Panc1 (cell line): ENCODE data around the gene KRT27. TPM values are rescaled to one million over a fixed set of nuclear protein-coding genes. Genes with fewer than 3 reads are reported as not detected.

Experiments
- ATAC-seq: fragments of 200-7000 bp; cut with Tn5 transposase; 2 replicates; pipeline ENCODE4 v1.9.1; 2020; ENCODE audit warnings: mild to moderate bottlenecking, moderate library complexity
- BruUV-seq: library from RNA; stranded (reverse); fragments of 400-500 nt; replicated peaks from 2 replicates; lab custom pipeline; 2021; lab: Mats Ljungman, UMichigan
- CTCF ChIA-PET: fragments of 300-600 bp; sonication (Branson Sonifier 250); formaldehyde crosslinking; loops from one replicate; lab custom pipeline; 2022; ENCODE audit warnings: antibody characterized with exemption; lab: Charles Lee
- POLR2A ChIA-PET: fragments of 300-600 bp; sonication (Branson Sonifier 250); formaldehyde crosslinking; loops from one replicate; lab custom pipeline; 2022; ENCODE audit warnings: antibody characterized with exemption; lab: Charles Lee
- DNase-seq: peaks from one replicate; pipeline ENCODE4 v3.0.0-alpha.2; 2010; ENCODE audit warnings: low read depth, low spot score
- H3K27ac ChIP-seq: 2 replicates; pipeline ENCODE4 v1.5.1; 2011; ENCODE audit warnings: mild to moderate bottlenecking, low read length, inconsistent platforms
- H3K27me3 ChIP-seq: fragments of 200-500 bp; sonication (Bioruptor generic); 2 replicates; pipeline ENCODE4 v1.6.0; 2014; ENCODE audit warnings: low read length, inconsistent platforms; ENCODE audit not compliant: control insufficient read depth, insufficient read depth
- H3K36me3 ChIP-seq: fragments of 200-500 bp; sonication (Bioruptor generic); 2 replicates; pipeline ENCODE4 v1.5.1; 2014; ENCODE audit warnings: inconsistent platforms, mild to moderate bottlenecking, low read length, moderate library complexity; ENCODE audit not compliant: control insufficient read depth, insufficient read depth
- H3K4me1 ChIP-seq: 2 replicates; pipeline ENCODE4 v1.5.1; 2011; ENCODE audit warnings: inconsistent platforms, mild to moderate bottlenecking, low read length, moderate library complexity; ENCODE audit not compliant: control insufficient read depth, insufficient read depth
- H3K4me3 ChIP-seq, 2 experiments: 2 replicates each; pipeline ENCODE4 v1.5.1; 2011 to 2012; ENCODE audit warnings: low read depth in 2 of 2, low read length in 2 of 2, mild to moderate bottlenecking in 2 of 2, inconsistent platforms in 1 of 2, moderate library complexity in 1 of 2
- H3K9me3 ChIP-seq: fragments of 200-500 bp; sonication (Bioruptor generic); 2 replicates; pipeline ENCODE4 v1.5.1; 2014; ENCODE audit warnings: low read depth, mild to moderate bottlenecking, inconsistent platforms, low read length, moderate library complexity; ENCODE audit not compliant: control insufficient read depth, insufficient read depth
- POLR2AphosphoS5 ChIP-seq: IDR thresholded peaks from 2 replicates; pipeline ENCODE4 v1.6.1; 2012; ENCODE audit warnings: mild to moderate bottlenecking, low read depth, low read length, moderate library complexity
- SIN3A ChIP-seq: IDR thresholded peaks from 2 replicates; pipeline ENCODE4 v1.6.1; 2012; ENCODE audit warnings: low read depth, mild to moderate bottlenecking, low read length, moderate library complexity, borderline replicate concordance; ENCODE audit not compliant: insufficient read depth
- TCF7L2 ChIP-seq: IDR thresholded peaks from 2 replicates; pipeline ENCODE4 v1.6.1; 2011; ENCODE audit warnings: mild to moderate bottlenecking, low read depth, low read length, inconsistent platforms
- in situ Hi-C: cut with HindIII; loops from 2 replicates; pipeline ENCODE4 v1.10.0; 2016; ENCODE audit warnings: low sequenced_read_pairs, low pct_unique_long_range_greater_than_20kb
- intact Hi-C: fragments of 100-400 bp; cut with micrococcal nuclease; formaldehyde crosslinking; loops from one replicate; pipeline ENCODE4 v1.10.0; 2022; ENCODE audit not compliant: unreplicated experiment
- total RNA-seq: library from RNA; stranded (reverse); gene quantifications from one replicate; pipeline ENCODE4 v1.2.1, GENCODE V29; 2021; ENCODE audit not compliant: unreplicated experiment
- TF ChIP-seq, protein P1 (sequence below), 2 experiments: IDR thresholded peaks; 2 replicates each; pipeline ENCODE4 v1.6.1; 2011 to 2012; ENCODE audit warnings: low read depth in 2 of 2, control low read depth in 1 of 2, low read length in 1 of 2, mild to moderate bottlenecking in 1 of 2, moderate library complexity in 1 of 2; ENCODE audit not compliant: insufficient read depth in 1 of 2
- TF ChIP-seq, protein P2 (sequence below): fragments of 450-650 bp; IDR thresholded peaks from 2 replicates; pipeline ENCODE4 v1.5.1; 2017; ENCODE audit warnings: mild to moderate bottlenecking

KRT27 gene
- total RNA-seq, 1 experiment from 2014 or later: not detected

DNA sequence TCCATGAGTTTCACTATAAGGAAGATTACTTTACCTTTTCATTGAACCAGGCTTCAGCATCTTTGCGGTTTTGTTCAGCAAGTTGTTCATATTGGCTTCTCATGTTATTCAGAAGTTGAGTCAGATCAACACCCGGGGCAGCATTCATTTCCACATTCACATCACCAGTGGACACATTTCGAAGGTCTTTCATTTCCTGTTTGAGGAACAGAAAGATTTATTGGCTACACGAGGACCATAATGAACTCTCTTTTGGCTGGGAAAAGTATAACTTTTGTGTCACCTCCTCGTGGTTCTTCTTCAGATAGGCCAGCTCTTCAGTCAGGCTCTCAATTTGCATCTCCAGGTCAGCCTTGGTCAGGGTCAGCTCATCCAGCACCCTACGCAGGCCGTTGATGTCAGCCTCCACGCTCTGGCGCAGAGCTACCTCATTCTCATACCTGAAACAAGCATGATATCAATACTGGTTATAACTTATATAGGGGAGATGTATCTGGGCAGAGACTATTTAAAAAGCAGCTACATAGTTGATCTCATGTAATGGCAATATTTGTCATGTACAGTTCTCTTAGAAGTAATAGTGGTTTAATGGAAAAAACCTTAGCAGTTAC, 38.0 kb upstream of the KRT27 start:
- H3K9me3 ChIP-seq: no peaks in the 10 kb centered on the region
- H3K4me3 ChIP-seq: peak overlapping the region in 1 of 2 experiments; percentile 90; a peak in 2 of 4 replicates
- H3K27me3 ChIP-seq: no peaks in the 10 kb centered on the region
- intact Hi-C loops (no loop called here), in situ Hi-C loops (no loop called here)
- ATAC-seq (no peak), DNase-seq (no peak)
- peaks cover 8% of the 10 kb centered on the region; the same call in 1 of the 2 replicates for H3K36me3 ChIP-seq
- ChIA-PET CTCF (no interaction called here), POLR2A (no interaction called here)
- H3K27ac ChIP-seq: peak overlapping the region; percentile 99
- no TSS peak for BruUV-seq
- TF ChIP-seq, protein P1, sequence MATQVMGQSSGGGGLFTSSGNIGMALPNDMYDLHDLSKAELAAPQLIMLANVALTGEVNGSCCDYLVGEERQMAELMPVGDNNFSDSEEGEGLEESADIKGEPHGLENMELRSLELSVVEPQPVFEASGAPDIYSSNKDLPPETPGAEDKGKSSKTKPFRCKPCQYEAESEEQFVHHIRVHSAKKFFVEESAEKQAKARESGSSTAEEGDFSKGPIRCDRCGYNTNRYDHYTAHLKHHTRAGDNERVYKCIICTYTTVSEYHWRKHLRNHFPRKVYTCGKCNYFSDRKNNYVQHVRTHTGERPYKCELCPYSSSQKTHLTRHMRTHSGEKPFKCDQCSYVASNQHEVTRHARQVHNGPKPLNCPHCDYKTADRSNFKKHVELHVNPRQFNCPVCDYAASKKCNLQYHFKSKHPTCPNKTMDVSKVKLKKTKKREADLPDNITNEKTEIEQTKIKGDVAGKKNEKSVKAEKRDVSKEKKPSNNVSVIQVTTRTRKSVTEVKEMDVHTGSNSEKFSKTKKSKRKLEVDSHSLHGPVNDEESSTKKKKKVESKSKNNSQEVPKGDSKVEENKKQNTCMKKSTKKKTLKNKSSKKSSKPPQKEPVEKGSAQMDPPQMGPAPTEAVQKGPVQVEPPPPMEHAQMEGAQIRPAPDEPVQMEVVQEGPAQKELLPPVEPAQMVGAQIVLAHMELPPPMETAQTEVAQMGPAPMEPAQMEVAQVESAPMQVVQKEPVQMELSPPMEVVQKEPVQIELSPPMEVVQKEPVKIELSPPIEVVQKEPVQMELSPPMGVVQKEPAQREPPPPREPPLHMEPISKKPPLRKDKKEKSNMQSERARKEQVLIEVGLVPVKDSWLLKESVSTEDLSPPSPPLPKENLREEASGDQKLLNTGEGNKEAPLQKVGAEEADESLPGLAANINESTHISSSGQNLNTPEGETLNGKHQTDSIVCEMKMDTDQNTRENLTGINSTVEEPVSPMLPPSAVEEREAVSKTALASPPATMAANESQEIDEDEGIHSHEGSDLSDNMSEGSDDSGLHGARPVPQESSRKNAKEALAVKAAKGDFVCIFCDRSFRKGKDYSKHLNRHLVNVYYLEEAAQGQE (IDR thresholded peaks at IDR 0.05; ENCODE audit: insufficient read depth in 1 of 2, low read depth in 2 of 2, low read length in 1 of 2): no peak
- TF ChIP-seq SIN3A: no peak
- TF ChIP-seq TCF7L2: no peak
- no peak for TF ChIP-seq POLR2AphosphoS5
- TF ChIP-seq, protein P2, sequence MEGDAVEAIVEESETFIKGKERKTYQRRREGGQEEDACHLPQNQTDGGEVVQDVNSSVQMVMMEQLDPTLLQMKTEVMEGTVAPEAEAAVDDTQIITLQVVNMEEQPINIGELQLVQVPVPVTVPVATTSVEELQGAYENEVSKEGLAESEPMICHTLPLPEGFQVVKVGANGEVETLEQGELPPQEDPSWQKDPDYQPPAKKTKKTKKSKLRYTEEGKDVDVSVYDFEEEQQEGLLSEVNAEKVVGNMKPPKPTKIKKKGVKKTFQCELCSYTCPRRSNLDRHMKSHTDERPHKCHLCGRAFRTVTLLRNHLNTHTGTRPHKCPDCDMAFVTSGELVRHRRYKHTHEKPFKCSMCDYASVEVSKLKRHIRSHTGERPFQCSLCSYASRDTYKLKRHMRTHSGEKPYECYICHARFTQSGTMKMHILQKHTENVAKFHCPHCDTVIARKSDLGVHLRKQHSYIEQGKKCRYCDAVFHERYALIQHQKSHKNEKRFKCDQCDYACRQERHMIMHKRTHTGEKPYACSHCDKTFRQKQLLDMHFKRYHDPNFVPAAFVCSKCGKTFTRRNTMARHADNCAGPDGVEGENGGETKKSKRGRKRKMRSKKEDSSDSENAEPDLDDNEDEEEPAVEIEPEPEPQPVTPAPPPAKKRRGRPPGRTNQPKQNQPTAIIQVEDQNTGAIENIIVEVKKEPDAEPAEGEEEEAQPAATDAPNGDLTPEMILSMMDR: no peak
- H3K4me1 ChIP-seq: peaks cover 16% of the 10 kb centered on the region; the same call in 1 of the 2 replicates

DNA sequence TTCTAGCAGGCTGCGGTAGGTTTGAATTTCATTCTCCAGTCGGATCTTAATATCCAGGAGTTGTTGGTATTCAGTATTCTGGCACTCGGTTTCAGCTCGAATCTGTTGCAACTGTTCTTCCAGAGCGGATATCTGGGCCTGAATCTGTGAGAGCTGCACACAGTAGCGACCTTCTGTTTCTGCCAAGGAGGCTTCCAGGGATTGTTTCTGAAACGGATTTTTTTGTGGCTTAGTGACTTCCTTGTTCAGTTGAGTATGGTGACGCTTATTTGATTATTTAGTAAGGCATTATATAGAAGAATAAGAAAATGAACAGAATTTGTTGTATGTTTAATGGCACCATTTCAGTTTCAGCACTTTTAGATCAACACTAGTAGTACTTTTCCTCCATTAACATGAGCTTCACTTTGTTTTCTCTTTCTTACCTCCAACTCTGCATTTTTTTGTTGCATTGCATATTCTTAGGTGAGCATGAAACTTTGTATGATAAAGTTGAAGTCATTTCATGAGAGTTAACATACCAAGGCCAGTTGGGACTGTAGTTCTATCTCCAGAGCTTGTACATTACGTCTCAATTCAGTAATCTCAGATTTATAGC, 37.3 kb upstream of the KRT27 start:
- in situ Hi-C loops: no loop called here
- peak overlapping the region; percentile 99 for H3K27ac ChIP-seq
- TF ChIP-seq POLR2AphosphoS5: no peak
- TF ChIP-seq, protein P1 (IDR thresholded peaks at IDR 0.05; ENCODE audit: insufficient read depth in 1 of 2, low read depth in 2 of 2, low read length in 1 of 2): no peak
- TF ChIP-seq, protein P2: no peak
- TF ChIP-seq SIN3A: no peak
- TF ChIP-seq TCF7L2: no peak
- peaks cover 8% of the 10 kb centered on the region; the same call in 1 of the 2 replicates for H3K36me3 ChIP-seq
- peak overlapping the region; percentile 90 to 97 for H3K4me3 ChIP-seq
- intact Hi-C loops: no loop called here
- TSS peak; percentile 94 for BruUV-seq
- no peak for DNase-seq
- H3K4me1 ChIP-seq: peaks cover 16% of the 10 kb centered on the region; the same call in 1 of the 2 replicates
- POLR2A ChIA-PET: interaction anchor here (0.6 to 1.1 kb wide), 4 partner anchors 10 to 720 kb away, joined by 3 to 6 read pairs (median 4); no protein-coding TSS in a partner anchor
- peak; percentile 55 for ATAC-seq
- CTCF ChIA-PET: interaction anchor here (0.5 to 0.8 kb wide), 2 partner anchors 874 to 907 kb away, joined by 4 read pairs; no protein-coding TSS in a partner anchor
- H3K9me3 ChIP-seq: no peaks in the 10 kb centered on the region
- H3K27me3 ChIP-seq: no peaks in the 10 kb centered on the region
